GM18526 (cell line): Measurements from ENCODE around the gene RAG2.

Experiments
- POLR2A ChIP-seq: IDR thresholded peaks from 3 replicates; pipeline ENCODE4 v1.6.1; 2011; ENCODE audit not compliant: insufficient read length; ENCODE audit errors: extremely low read depth

The RAG2 gene

DNA sequence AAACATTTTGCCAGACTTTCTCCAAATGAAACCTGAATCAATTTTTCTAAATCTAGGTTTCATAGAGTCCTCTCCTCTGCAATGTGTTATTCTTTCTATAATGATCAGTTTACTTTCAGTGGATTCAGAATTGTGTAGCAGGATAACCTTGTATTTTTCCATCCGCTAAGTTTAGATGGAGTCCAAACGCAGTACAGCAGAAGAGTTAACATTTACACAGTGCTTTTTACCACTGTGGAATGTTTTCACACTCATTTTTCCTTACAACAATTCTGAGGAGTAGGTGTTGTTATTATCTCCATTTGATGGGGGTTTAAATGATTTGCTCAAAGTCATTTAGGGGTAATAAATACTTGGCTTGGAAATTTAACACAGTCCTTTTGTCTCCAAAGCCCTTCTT lies 20.7 kb downstream of the RAG2 start:
- TF ChIP-seq POLR2A, result no peak

DNA sequence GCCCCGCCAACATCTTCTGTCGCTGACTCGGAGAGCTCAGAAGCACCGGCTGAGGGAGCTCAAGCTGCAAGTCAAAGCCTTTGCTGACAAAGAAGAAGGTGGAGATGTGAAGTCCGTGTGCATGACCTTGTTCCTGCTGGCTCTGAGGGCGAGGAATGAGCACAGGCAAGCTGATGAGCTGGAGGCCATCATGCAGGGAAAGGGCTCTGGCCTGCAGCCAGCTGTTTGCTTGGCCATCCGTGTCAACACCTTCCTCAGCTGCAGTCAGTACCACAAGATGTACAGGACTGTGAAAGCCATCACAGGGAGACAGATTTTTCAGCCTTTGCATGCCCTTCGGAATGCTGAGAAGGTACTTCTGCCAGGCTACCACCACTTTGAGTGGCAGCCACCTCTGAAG lies 23.6 kb downstream of the RAG2 start:
- TF ChIP-seq POLR2A, result no peak

DNA sequence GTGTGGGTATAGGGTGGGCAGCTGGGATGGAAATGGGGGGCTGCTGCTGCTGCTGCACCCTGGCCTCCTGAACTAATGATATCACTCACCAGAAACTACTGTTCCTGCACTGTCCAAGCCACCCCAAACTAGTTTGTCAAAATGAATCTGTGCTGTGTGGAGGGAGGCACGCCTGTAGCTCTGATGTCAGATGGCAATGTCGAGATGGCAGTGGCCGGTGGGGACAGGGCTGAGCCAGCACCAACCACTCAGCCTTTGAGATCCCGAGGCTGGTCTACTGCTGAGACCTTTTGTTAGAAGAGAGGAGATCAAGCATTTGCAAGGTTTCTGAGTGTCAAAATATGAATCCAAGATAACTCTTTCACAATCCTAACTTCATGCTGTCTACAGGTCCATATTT lies 28.9 kb downstream of the RAG2 start:
- no peak for TF ChIP-seq POLR2A

DNA sequence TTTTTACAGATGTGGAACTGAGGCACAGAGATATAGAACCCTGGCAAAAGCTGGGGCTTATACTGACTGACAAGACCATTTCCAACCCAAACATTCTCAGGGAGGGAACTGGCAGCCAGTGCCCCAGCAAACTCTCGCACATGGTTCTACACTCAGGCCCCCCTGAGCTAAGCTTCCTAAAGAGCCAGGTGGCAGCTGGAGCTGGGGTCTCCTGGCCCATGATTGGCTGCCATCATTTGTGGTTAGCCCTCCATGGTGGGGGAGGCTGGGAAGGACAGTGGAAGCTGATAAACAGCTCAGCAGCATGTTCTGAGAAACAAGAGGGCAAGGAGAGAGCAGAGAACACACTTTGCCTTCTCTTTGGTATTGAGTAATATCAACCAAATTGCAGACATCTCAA lies 30.3 kb downstream of the RAG2 start, which contains the start of gene RAG1:
TSS of gene RAG1 (plus strand) at position 314 of the 400 bp plus-strand sequence. CDS start 5,298 bp downstream, outside the sequence.
- TF ChIP-seq POLR2A, result no peak

DNA sequence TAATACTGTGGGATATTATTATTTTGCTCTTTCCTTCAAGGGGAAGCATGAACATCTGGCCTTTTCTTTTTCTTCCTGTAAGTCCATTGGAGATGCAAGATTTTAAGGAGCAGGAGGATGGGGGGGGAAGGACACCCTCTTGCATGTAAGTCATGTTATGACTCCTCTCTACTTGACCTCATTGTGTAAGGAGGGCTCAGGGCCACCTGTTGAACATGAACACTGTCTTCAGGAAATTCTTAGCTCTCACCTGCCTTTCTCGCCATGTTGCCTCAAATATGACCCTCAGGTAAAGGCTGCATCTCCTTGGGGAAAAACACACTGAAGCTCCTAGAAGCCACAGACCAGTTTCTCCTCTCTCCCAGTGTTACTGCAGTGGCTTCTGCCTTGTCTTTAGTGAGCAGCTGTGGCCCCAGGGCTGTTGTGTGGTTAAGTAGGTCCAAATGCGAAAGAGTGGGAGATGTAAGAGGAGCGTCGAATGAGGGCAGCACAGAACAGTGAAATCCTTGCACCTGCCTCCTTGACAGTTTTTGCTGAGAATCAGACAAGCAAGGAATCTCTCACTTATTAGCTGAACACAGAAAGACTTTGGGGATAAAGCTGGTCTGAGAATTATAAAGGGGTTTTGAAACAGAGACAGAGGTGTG lies 31.5 kb downstream of the RAG2 start:
- TF ChIP-seq POLR2A, result no peak

DNA sequence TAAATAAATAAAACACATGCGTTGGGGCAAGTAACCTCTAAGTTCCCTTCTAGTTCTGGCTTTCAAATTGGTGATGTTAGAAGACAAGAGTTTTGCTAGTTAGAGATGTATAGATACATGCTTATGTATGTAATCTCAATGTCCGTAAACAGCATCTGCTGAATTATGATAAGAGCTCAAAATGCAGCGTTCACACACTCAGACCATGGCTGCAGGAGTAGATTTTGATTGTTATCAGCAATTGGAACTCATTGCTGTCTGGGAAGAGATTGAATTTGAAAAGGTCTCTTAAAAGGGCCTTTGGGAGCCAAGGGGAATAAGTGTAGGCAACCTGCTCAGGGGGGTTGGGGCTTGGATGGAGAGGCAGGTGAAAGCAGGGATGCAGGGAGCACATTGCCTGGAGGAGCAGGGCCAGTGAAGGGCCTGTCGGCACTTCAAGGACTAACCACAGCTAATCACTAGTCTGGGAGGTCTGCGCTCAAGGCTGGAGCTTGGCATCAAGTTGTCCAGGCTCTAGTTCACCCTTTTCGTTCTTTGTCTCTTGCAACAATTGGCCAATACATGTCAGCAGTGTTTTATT lies 32.9 kb downstream of the RAG2 start:
- no peak for TF ChIP-seq POLR2A

DNA sequence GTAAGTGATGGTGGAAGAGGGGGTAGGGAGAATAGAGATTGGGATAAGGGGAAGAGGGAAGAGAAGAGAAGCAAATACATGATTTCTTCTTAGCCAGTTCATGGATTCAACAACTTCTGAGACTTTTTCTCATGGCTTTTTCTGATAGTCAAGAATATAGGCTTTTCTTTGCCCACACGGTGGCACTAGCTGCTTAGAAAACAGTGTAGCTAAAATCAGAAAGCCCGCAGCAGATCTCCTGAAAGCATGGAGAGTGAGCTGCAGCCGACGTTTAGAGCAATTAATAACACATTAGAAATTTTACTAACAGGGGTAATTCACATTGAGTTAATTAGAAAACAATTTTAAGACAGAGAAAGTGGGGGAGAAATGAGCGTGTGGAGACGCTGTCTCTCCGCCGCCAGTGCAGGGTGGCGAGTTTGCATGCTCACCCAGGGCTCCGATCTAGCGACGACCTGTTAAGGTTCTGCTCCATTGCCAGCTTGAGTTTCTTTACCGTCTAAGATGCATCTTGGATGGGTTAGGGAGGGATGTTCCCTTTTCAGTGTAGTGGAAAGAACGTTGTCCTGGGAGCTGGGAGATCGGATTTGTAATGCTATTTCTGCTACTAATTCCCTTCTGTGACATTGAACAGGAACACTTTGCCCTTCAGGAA lies 33.5 kb downstream of the RAG2 start:
- no peak for TF ChIP-seq POLR2A

DNA sequence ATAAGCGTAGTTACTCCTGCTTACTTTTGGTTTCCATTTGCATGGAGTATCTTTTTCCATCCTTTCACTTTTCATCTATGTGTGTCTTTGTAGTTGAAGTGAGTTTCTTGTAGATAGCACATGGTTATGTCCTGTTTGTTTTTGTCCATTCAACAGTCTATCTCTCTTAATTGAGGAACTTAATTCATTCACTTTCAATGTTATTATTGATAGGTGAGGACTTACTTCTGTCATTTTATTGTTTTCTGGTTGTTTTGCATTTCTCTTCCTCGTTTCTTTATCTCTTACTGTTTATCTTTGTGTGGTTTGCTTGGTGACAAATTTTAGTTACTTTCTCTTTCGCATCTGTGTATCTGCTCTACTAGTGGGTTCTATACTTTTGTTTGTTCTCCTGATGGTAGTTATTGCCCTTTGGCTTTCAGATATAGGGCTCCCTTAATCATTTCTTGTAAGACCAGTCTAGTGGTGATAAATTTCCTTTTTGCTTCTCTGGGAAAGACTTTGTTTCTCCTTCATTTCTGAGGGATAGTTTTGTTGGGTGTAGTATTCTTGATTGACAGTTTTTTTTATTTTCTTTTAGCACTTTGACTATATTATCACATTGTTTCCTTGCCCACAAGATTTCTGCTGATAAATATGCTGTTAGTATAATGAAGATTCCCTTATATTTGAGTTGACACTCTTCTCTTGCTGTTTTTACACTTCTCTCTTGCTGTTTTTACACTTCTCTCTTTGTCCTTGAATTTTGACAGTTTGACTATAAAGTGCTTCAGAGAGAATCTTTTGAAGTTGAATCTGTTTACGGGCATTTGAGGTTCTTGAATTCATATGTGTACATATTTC lies 39.2 kb downstream of the RAG2 start:
- no peak for TF ChIP-seq POLR2A

DNA sequence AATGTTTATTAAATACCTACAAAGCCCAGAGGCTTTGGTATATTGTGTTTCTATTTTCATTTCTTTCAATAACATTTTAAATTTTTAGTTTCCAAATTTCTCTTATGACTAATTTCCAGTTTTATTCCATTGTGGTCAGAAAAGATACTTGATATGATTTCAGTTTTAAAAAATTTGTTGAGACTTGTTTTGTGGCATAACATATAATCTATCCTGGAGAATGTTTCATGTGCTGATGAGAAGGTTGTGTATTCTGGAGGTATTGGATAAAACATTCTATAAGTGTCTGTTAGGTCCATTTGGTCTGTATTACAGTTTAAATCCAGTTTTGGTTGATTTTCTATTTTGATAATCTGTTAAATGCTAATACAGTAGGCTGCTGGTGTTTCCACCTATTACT lies 40.0 kb downstream of the RAG2 start:
- TF ChIP-seq POLR2A, result no peak

DNA sequence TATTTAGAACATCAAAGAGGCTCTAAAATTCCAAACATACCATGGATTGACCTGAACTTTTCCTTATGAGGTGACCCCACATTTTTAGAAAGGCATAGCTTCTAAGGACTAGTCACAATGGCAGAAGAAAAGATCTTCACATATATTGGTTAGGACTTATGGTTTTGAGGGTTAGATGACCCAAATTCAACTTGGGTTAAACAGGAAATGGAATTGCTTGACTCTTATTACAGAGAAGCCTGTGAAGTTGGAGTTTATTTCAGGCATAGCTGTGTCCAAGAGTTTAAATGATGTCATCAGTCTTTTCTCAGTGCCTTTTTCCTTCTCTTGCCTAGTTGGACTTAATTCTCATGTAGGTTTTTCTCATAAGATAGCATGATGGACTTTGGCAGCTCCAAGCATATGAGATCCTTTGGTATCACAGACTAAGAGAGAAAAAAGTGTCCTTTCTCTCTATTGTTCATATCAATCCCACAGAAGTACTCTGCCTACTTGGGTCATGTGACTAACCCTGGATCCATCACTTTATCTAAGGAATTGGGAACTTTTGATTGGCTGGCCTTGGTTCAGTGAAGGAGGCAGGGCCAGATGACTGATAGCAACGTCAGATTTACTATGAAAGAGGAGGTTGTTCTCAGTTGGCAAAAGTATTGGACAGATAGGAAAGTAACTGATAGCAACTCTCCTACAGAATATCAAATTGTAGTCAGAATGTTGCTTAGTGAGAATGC lies 47.5 kb downstream of the RAG2 start:
- no peak for TF ChIP-seq POLR2A
